ENCODE data around the gene EXOSC6.
"Not testable (repeated sequence)": the region's sequence is repeated elsewhere in the genome, so short reads cannot be mapped to it uniquely, and the experiment has no call there.

Gene EXOSC6

DNA sequence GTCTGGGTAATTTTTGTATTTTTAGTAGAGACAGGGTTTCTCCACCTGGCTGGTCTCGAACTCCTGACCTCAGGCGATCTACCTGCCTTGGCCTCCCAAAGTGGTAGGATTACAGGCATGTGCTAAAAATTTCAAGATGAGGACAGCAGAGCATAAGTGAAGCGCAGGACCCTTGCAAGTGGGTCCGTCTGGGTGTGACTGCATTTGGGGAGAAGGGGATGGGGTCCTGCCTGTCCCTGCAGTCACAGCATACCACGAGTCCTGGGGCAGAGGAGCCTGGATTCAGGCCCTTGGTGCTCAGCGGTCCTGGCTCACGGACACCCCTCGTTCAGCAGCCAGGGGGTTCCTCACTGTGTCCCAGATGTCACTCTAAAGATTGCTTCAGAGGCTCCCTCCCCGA is 53.5 kb downstream of the EXOSC6 start:
- DNase-seq, result not testable (repeated sequence)

DNA sequence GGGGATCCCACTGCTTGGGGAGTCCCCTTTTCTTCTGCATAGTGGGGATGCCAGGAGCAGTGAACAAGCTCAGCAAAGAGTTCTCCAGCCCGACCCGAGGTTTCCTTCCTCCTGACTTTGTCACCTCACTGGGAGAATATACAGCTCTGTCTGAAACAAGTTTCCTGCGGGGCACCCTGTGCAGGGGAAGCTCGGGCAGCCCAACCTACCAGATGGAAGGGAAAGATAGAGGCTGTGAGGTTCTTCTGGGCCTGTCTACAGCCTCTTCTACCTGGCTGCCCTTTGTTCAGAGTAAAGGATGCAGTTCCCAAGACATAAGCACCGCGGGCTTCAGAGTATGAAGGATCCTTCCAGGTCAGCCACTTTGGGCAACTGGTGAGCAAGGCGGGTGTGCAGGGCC is 54.1 kb downstream of the EXOSC6 start:
- not testable (repeated sequence) for DNase-seq

Data from activated CD8-positive, alpha-beta memory T cell treated with anti-CD3 and anti-CD28 coated beads, Interleukin-2, amount 50 U/mL, for 48 hours (primary cell).